ENCODE measurements around the gene RTN3.
A peak's percentile ranks its signal among the peaks of the same experiment; 100 is the strongest.

Gene RTN3

GRCh38 chr11:63694596-63694995, 13.3 kb downstream of the RTN3 start:
- no peak overlapping the region for H4K12ac ChIP-seq (ENCODE audit: low read depth, low read length)
- H3K79me2 ChIP-seq (ENCODE audit: control insufficient read depth, insufficient read depth, low read length, poor library complexity): no peaks in the 10 kb centered on the region
- H3K27ac ChIP-seq (ENCODE audit: low read depth, low read length): no peak overlapping the region
- no peak overlapping the region for H3K4me2 ChIP-seq (ENCODE audit: low read length)
- no peak overlapping the region for H2BK120ac ChIP-seq (ENCODE audit: insufficient read depth, low read length, poor library complexity)
- no peak overlapping the region for H3K23ac ChIP-seq (ENCODE audit: low read length)
- no peak overlapping the region for H2AK5ac ChIP-seq (ENCODE audit: low read length)
- no peak overlapping the region for H3K14ac ChIP-seq (ENCODE audit: low read length)
- H2BK5ac ChIP-seq (ENCODE audit: low read depth, low read length, poor library complexity): no peak overlapping the region
- no peak overlapping the region for H3K4ac ChIP-seq (ENCODE audit: low read depth, low read length)
- no peak for DNase-seq
- no peak overlapping the region for H2AFZ ChIP-seq (ENCODE audit: insufficient read depth, low read length, poor library complexity)
- H4K91ac ChIP-seq (ENCODE audit: low read depth, low read length): no peak overlapping the region
- H3K9me3 ChIP-seq (ENCODE audit: insufficient read depth, low read depth, low read length): no peaks in the 10 kb centered on the region
- no peak overlapping the region for H3K4me3 ChIP-seq (ENCODE audit: low read depth, low read length)
- H3K9ac ChIP-seq (ENCODE audit: low read length): no peak overlapping the region
- no peak overlapping the region for H4K8ac ChIP-seq (ENCODE audit: low read depth, low read length)
- H3K4me1 ChIP-seq (ENCODE audit: control insufficient read depth in 1 of 2, insufficient read depth in 2 of 2, low read length in 2 of 2): no peaks in the 10 kb centered on the region
- no peak overlapping the region for H2BK12ac ChIP-seq (ENCODE audit: low read length)
- WGBS (ENCODE audit: extremely low coverage, insufficient coverage, insufficient read length): no CpG with 5 or more reads among the region's 7 CpGs
- no peak overlapping the region for H3K18ac ChIP-seq (ENCODE audit: low read length)
- no peaks in the 10 kb centered on the region for H3K79me1 ChIP-seq (ENCODE audit: low read length)
- H3K27me3 ChIP-seq (ENCODE audit: insufficient read depth, low read length): no peaks in the 10 kb centered on the region
- H3K36me3 ChIP-seq (ENCODE audit: control insufficient read depth in 1 of 2, insufficient read depth in 2 of 2, low read length in 2 of 2): peaks cover 0 to 2% of the 10 kb centered on the region in 2 experiments

- DNase-seq: peak; percentile 46 to 77
- Histone ChIP-seq H3K9me3 (ENCODE audit: insufficient read depth, low read depth, low read length) (no peaks in the 10 kb centered on the region), H3K4me1 (ENCODE audit: control insufficient read depth in 1 of 2, insufficient read depth in 2 of 2, low read length in 2 of 2) (no peaks in the 10 kb centered on the region), H2BK12ac (ENCODE audit: low read length) (no peak overlapping the region), H3K4ac (ENCODE audit: low read depth, low read length) (no peak overlapping the region), H3K4me2 (ENCODE audit: low read length) (no peak overlapping the region), H3K27ac (ENCODE audit: low read depth, low read length) (no peak overlapping the region), H2BK5ac (ENCODE audit: low read depth, low read length, poor library complexity) (no peak overlapping the region), H4K91ac (ENCODE audit: low read depth, low read length) (no peak overlapping the region), H2BK120ac (ENCODE audit: insufficient read depth, low read length, poor library complexity) (no peak overlapping the region), H3K18ac (ENCODE audit: low read length) (no peak overlapping the region), H3K36me3 (ENCODE audit: control insufficient read depth in 1 of 2, insufficient read depth in 2 of 2, low read length in 2 of 2) (no peaks in the 10 kb centered on the region), H3K14ac (ENCODE audit: low read length) (no peak overlapping the region), H3K9ac (ENCODE audit: low read length) (no peak overlapping the region), H3K79me2 (ENCODE audit: control insufficient read depth, insufficient read depth, low read length, poor library complexity) (no peaks in the 10 kb centered on the region), H3K23ac (ENCODE audit: low read length) (no peak overlapping the region), H4K12ac (ENCODE audit: low read depth, low read length) (no peak overlapping the region), H3K79me1 (ENCODE audit: low read length) (no peaks in the 10 kb centered on the region), H3K4me3 (ENCODE audit: low read depth, low read length) (no peak overlapping the region), H2AFZ (ENCODE audit: insufficient read depth, low read length, poor library complexity) (no peak overlapping the region), H2AK5ac (ENCODE audit: low read length) (no peak overlapping the region), H3K27me3 (ENCODE audit: insufficient read depth, low read length) (no peaks in the 10 kb centered on the region), H4K8ac (ENCODE audit: low read depth, low read length) (no peak overlapping the region)
- no CpG with 5 or more reads among the region's 11 CpGs for WGBS (ENCODE audit: extremely low coverage, insufficient coverage, insufficient read length)
Measured at GRCh38 chr11:63698976-63699733, 17.9 kb downstream of the RTN3 start.

- no peak overlapping the region for H3K4me2 ChIP-seq (ENCODE audit: low read length)
- peak; percentile 64 to 97 for DNase-seq
- no peak overlapping the region for H3K9ac ChIP-seq (ENCODE audit: low read length)
- H3K23ac ChIP-seq (ENCODE audit: low read length): no peak overlapping the region
- no peak overlapping the region for H2BK5ac ChIP-seq (ENCODE audit: low read depth, low read length, poor library complexity)
- H2AK5ac ChIP-seq (ENCODE audit: low read length): no peak overlapping the region
- H3K18ac ChIP-seq (ENCODE audit: low read length): no peak overlapping the region
- no peaks in the 10 kb centered on the region for H3K36me3 ChIP-seq (ENCODE audit: control insufficient read depth in 1 of 2, insufficient read depth in 2 of 2, low read length in 2 of 2)
- no peaks in the 10 kb centered on the region for H3K9me3 ChIP-seq (ENCODE audit: insufficient read depth, low read depth, low read length)
- no peak overlapping the region for H3K14ac ChIP-seq (ENCODE audit: low read length)
- WGBS (ENCODE audit: extremely low coverage, insufficient coverage, insufficient read length): no CpG with 5 or more reads among the region's 1 CpG
- H3K27me3 ChIP-seq (ENCODE audit: insufficient read depth, low read length): no peaks in the 10 kb centered on the region
- no peak overlapping the region for H2AFZ ChIP-seq (ENCODE audit: insufficient read depth, low read length, poor library complexity)
- H2BK120ac ChIP-seq (ENCODE audit: insufficient read depth, low read length, poor library complexity): no peak overlapping the region
- H2BK12ac ChIP-seq (ENCODE audit: low read length): no peak overlapping the region
- no peak overlapping the region for H3K4me3 ChIP-seq (ENCODE audit: low read depth, low read length)
- no peaks in the 10 kb centered on the region for H3K79me1 ChIP-seq (ENCODE audit: low read length)
- no peak overlapping the region for H4K91ac ChIP-seq (ENCODE audit: low read depth, low read length)
- no peak overlapping the region for H3K27ac ChIP-seq (ENCODE audit: low read depth, low read length)
- H4K12ac ChIP-seq (ENCODE audit: low read depth, low read length): no peak overlapping the region
- H3K4me1 ChIP-seq (ENCODE audit: control insufficient read depth in 1 of 2, insufficient read depth in 2 of 2, low read length in 2 of 2): no peaks in the 10 kb centered on the region
- no peak overlapping the region for H4K8ac ChIP-seq (ENCODE audit: low read depth, low read length)
- H3K79me2 ChIP-seq (ENCODE audit: control insufficient read depth, insufficient read depth, low read length, poor library complexity): no peaks in the 10 kb centered on the region
- H3K4ac ChIP-seq (ENCODE audit: low read depth, low read length): no peak overlapping the region
Measured at GRCh38 chr11:63699896-63700295, 18.6 kb downstream of the RTN3 start.

GRCh38 chr11:63705526-63705925, 24.2 kb downstream of the RTN3 start:
- no peak overlapping the region for H3K23ac ChIP-seq (ENCODE audit: low read length)
- no peaks in the 10 kb centered on the region for H3K79me1 ChIP-seq (ENCODE audit: low read length)
- no peaks in the 10 kb centered on the region for H3K79me2 ChIP-seq (ENCODE audit: control insufficient read depth, insufficient read depth, low read length, poor library complexity)
- H2BK120ac ChIP-seq (ENCODE audit: insufficient read depth, low read length, poor library complexity): no peak overlapping the region
- H3K9ac ChIP-seq (ENCODE audit: low read length): no peak overlapping the region
- H3K14ac ChIP-seq (ENCODE audit: low read length): no peak overlapping the region
- H4K8ac ChIP-seq (ENCODE audit: low read depth, low read length): no peak overlapping the region
- no peak overlapping the region for H2AFZ ChIP-seq (ENCODE audit: insufficient read depth, low read length, poor library complexity)
- no peak overlapping the region for H3K27ac ChIP-seq (ENCODE audit: low read depth, low read length)
- no peak overlapping the region for H3K4me3 ChIP-seq (ENCODE audit: low read depth, low read length)
- no peak overlapping the region for H3K4me2 ChIP-seq (ENCODE audit: low read length)
- H2BK5ac ChIP-seq (ENCODE audit: low read depth, low read length, poor library complexity): no peak overlapping the region
- H2AK5ac ChIP-seq (ENCODE audit: low read length): no peak overlapping the region
- no peaks in the 10 kb centered on the region for H3K27me3 ChIP-seq (ENCODE audit: insufficient read depth, low read length)
- no peak overlapping the region for H4K91ac ChIP-seq (ENCODE audit: low read depth, low read length)
- no peak overlapping the region for H3K4ac ChIP-seq (ENCODE audit: low read depth, low read length)
- H4K12ac ChIP-seq (ENCODE audit: low read depth, low read length): no peak overlapping the region
- no peak overlapping the region for H3K18ac ChIP-seq (ENCODE audit: low read length)
- DNase-seq: no peak
- no peaks in the 10 kb centered on the region for H3K9me3 ChIP-seq (ENCODE audit: insufficient read depth, low read depth, low read length)
- H3K36me3 ChIP-seq (ENCODE audit: control insufficient read depth in 1 of 2, insufficient read depth in 2 of 2, low read length in 2 of 2): no peaks in the 10 kb centered on the region
- H3K4me1 ChIP-seq (ENCODE audit: control insufficient read depth in 1 of 2, insufficient read depth in 2 of 2, low read length in 2 of 2): peaks cover 0 to 1% of the 10 kb centered on the region in 2 experiments
- WGBS (ENCODE audit: extremely low coverage, insufficient coverage, insufficient read length): no CpG with 5 or more reads among the region's 2 CpGs
- H2BK12ac ChIP-seq (ENCODE audit: low read length): no peak overlapping the region

Data from trophoblast cell (in vitro differentiated cells and primary cell).